Skeletal muscle satellite cell (primary cell): ENCODE results near the gene CD52.

Experiments used
- H3K27me3 ChIP-seq: 2 replicates; pipeline ENCODE4 v1.7.0; 2013; ENCODE audit warnings: low read length; ENCODE audit not compliant: control insufficient read depth, insufficient read depth
- H3K36me3 ChIP-seq: 2 replicates; pipeline ENCODE4 v1.7.0; 2013; ENCODE audit warnings: mild to moderate bottlenecking, control low read depth, low read length; ENCODE audit not compliant: insufficient read depth
- H3K4me1 ChIP-seq: 2 replicates; pipeline ENCODE4 v1.7.0; 2013; ENCODE audit warnings: low read length; ENCODE audit not compliant: control insufficient read depth, insufficient read depth
- H3K4me2 ChIP-seq: 2 replicates; pipeline ENCODE4 v1.7.0; 2013; ENCODE audit warnings: mild to moderate bottlenecking, low read length
- H3K4me3 ChIP-seq: 2 replicates; pipeline ENCODE4 v1.7.0; 2013; ENCODE audit warnings: low read length
- H3K9ac ChIP-seq: 2 replicates; pipeline ENCODE4 v1.7.0; 2013; ENCODE audit warnings: mild to moderate bottlenecking, low read depth, low read length, moderate library complexity
- H3K9me3 ChIP-seq: replicated peaks from 2 replicates; pipeline ENCODE4 v1.7.0; 2013; ENCODE audit warnings: mild to moderate bottlenecking, control low read depth, low read length

The CD52 gene

GRCh38 chr1:26279456-26280332 is 38.1 kb upstream of the CD52 start, which contains the start of gene SH3BGRL3:
Gene SH3BGRL3, plus strand, starts transcription at chr1:26280086. Its CDS starts 70 bp downstream, at chr1:26280156.
- no peaks in the 10 kb centered on the region for H3K27me3 ChIP-seq
- peak within 1 kb of the TSS; percentile 89 for H3K9ac ChIP-seq
- H3K36me3 ChIP-seq = peaks cover 38% of the 10 kb centered on the region
- H3K4me1 ChIP-seq = peaks cover 88% of the 10 kb centered on the region
- H3K9me3 ChIP-seq = no peaks in the 10 kb centered on the region
- peak within 1 kb of the TSS; percentile 95 for H3K4me2 ChIP-seq
- peak within 1 kb of the TSS; percentile 90 for H3K4me3 ChIP-seq

- H3K27me3 ChIP-seq = no peaks in the 10 kb centered on the region
- no peaks in the 10 kb centered on the region for H3K9me3 ChIP-seq
- H3K4me2 ChIP-seq = peak overlapping the region; percentile 95
- peaks cover 41% of the 10 kb centered on the region for H3K36me3 ChIP-seq
- peak overlapping the region; percentile 90 for H3K4me3 ChIP-seq
- peaks cover 89% of the 10 kb centered on the region for H3K4me1 ChIP-seq
- peak overlapping the region; percentile 89 for H3K9ac ChIP-seq
Observed at GRCh38 chr1:26280333-26281042, 37.3 kb upstream of the CD52 start.

GRCh38 chr1:26281091-26281958 is 36.4 kb upstream of the CD52 start:
- Histone ChIP-seq H3K4me1 (peaks cover 80% of the 10 kb centered on the region), H3K36me3 (peaks cover 41% of the 10 kb centered on the region), H3K4me3 (peak overlapping the region; percentile 90), H3K9ac (peak overlapping the region; percentile 89), H3K27me3 (no peaks in the 10 kb centered on the region), H3K4me2 (peak overlapping the region; percentile 95), H3K9me3 (no peaks in the 10 kb centered on the region)

- Histone ChIP-seq H3K4me2 (peak overlapping the region; percentile 95), H3K9me3 (no peaks in the 10 kb centered on the region), H3K27me3 (no peaks in the 10 kb centered on the region), H3K4me1 (peaks cover 75% of the 10 kb centered on the region), H3K4me3 (peak overlapping the region; percentile 90), H3K36me3 (peaks cover 38% of the 10 kb centered on the region), H3K9ac (peak overlapping the region; percentile 89)
Observed at GRCh38 chr1:26281971-26282370, 35.8 kb upstream of the CD52 start.

GRCh38 chr1:26282401-26282918 is 35.3 kb upstream of the CD52 start:
- H3K27me3 ChIP-seq = no peaks in the 10 kb centered on the region
- H3K4me1 ChIP-seq = peaks cover 75% of the 10 kb centered on the region
- H3K9ac ChIP-seq = no peak overlapping the region
- H3K36me3 ChIP-seq = peaks cover 33% of the 10 kb centered on the region
- peak overlapping the region; percentile 32 for H3K4me3 ChIP-seq
- H3K9me3 ChIP-seq = no peaks in the 10 kb centered on the region
- peak overlapping the region; percentile 95 for H3K4me2 ChIP-seq

- Histone ChIP-seq H3K4me1 (peaks cover 69% of the 10 kb centered on the region), H3K27me3 (no peaks in the 10 kb centered on the region), H3K4me3 (no peak overlapping the region), H3K4me2 (peak overlapping the region; percentile 95), H3K9me3 (no peaks in the 10 kb centered on the region), H3K36me3 (peaks cover 31% of the 10 kb centered on the region), H3K9ac (no peak overlapping the region)
Observed at GRCh38 chr1:26283279-26283853, 34.4 kb upstream of the CD52 start.

GRCh38 chr1:26283871-26284596 is 33.7 kb upstream of the CD52 start:
- Histone ChIP-seq H3K4me3 (peak overlapping the region; percentile 16), H3K9me3 (no peaks in the 10 kb centered on the region), H3K4me2 (peak overlapping the region; percentile 95), H3K9ac (peak overlapping the region; percentile 1), H3K4me1 (peaks cover 67% of the 10 kb centered on the region), H3K27me3 (no peaks in the 10 kb centered on the region), H3K36me3 (peaks cover 31% of the 10 kb centered on the region)

- Histone ChIP-seq H3K4me2 (peak overlapping the region; percentile 67), H3K9me3 (no peaks in the 10 kb centered on the region), H3K9ac (peak overlapping the region; percentile 1), H3K36me3 (peaks cover 31% of the 10 kb centered on the region), H3K4me1 (peaks cover 59% of the 10 kb centered on the region), H3K27me3 (no peaks in the 10 kb centered on the region), H3K4me3 (peak overlapping the region; percentile 16)
Observed at GRCh38 chr1:26284597-26285347, 33.0 kb upstream of the CD52 start.

GRCh38 chr1:26285366-26286063 is 32.2 kb upstream of the CD52 start:
- H3K4me3 ChIP-seq = no peak overlapping the region
- H3K4me1 ChIP-seq = peaks cover 59% of the 10 kb centered on the region
- no peaks in the 10 kb centered on the region for H3K27me3 ChIP-seq
- H3K4me2 ChIP-seq = no peak overlapping the region
- peaks cover 31% of the 10 kb centered on the region for H3K36me3 ChIP-seq
- H3K9me3 ChIP-seq = no peaks in the 10 kb centered on the region
- H3K9ac ChIP-seq = no peak overlapping the region
